OCI-M1 (cell line): ENCODE measurements around the gene SLC19A1.

Source experiments
- DNase-seq: peaks from one replicate; lab custom pipeline; 2025; lab: John Stamatoyannopoulos, UW

The SLC19A1 gene

GRCh38 chr21:45544449-45545235 is 2.4 kb upstream of the SLC19A1 start:
- DNase-seq = no peak

- no peak for DNase-seq
These were observed 1.6 kb upstream of the SLC19A1 start for GRCh38 chr21:45543710-45544448.

GRCh38 chr21:45543371-45543709 is 1.1 kb upstream of the SLC19A1 start:
- no peak for DNase-seq

- DNase-seq = no peak
These were observed 579 bp upstream of the SLC19A1 start for GRCh38 chr21:45542667-45543370.

- DNase-seq = peak; percentile 69
These were observed 810 bp downstream of the SLC19A1 start for GRCh38 chr21:45541221-45542039.

- no peak for DNase-seq
These were observed 1.7 kb downstream of the SLC19A1 start for GRCh38 chr21:45540601-45540970.

- no peak for DNase-seq
These were observed 2.2 kb downstream of the SLC19A1 start for GRCh38 chr21:45539796-45540600.

GRCh38 chr21:45539046-45539795 is 3.0 kb downstream of the SLC19A1 start:
- DNase-seq = no peak

GRCh38 chr21:45538381-45539045 is 3.7 kb downstream of the SLC19A1 start:
- DNase-seq = no peak

GRCh38 chr21:45537746-45538291 is 4.4 kb downstream of the SLC19A1 start:
- no peak for DNase-seq

GRCh38 chr21:45537111-45537745 is 5.0 kb downstream of the SLC19A1 start:
- DNase-seq = no peak

GRCh38 chr21:45536301-45537081 is 5.7 kb downstream of the SLC19A1 start:
- no peak for DNase-seq

- no peak for DNase-seq
These were observed 6.7 kb downstream of the SLC19A1 start for GRCh38 chr21:45535341-45536081.

- DNase-seq = no peak
These were observed 7.5 kb downstream of the SLC19A1 start for GRCh38 chr21:45534636-45535331.

GRCh38 chr21:45533846-45534635 is 8.2 kb downstream of the SLC19A1 start:
- no peak for DNase-seq

GRCh38 chr21:45533361-45533845 is 8.8 kb downstream of the SLC19A1 start:
- DNase-seq = no peak
